Stimulated activated naive CD8-positive, alpha-beta T cell treated with anti-CD3 and anti-CD28 coated beads, Interleukin-15, amount 100 ng/mL, for 72 hours (primary cell): ENCODE results near the gene HOXD9.

Experiments used
- ATAC-seq: fragments of 150-1000 bp; cut with Tn5 transposase; 2 replicates; pipeline ENCODE4 v1.10.0; 2021; ENCODE audit warnings: mild to moderate bottlenecking, moderate library complexity
- DNase-seq, 2 donors: peaks; one replicate each; pipeline ENCODE4 v3.0.0; 2021 to 2022
- H3K27ac Mint-ChIP-seq, 2 donors: one replicate each; pipeline ENCODE4 v1.8.0; 2022; ENCODE audit warnings: mild to moderate bottlenecking in 2 of 2, mixed read lengths in 2 of 2, moderate library complexity in 2 of 2
- H3K27me3 Mint-ChIP-seq: one replicate; pipeline ENCODE4 v1.8.0; 2022; ENCODE audit warnings: mixed read lengths
- H3K4me1 Mint-ChIP-seq: one replicate; pipeline ENCODE4 v1.8.0; 2022; ENCODE audit warnings: mild to moderate bottlenecking, mixed read lengths
- H3K4me3 Mint-ChIP-seq, 2 donors: one replicate each; pipeline ENCODE4 v1.8.0; 2022; ENCODE audit warnings: mild to moderate bottlenecking in 2 of 2, mixed read lengths in 2 of 2, moderate library complexity in 1 of 2
- H3K9me3 Mint-ChIP-seq, 2 donors: one replicate each; pipeline ENCODE4 v1.8.0; 2022; ENCODE audit warnings: mixed read lengths in 2 of 2

HOXD9 gene

DNA sequence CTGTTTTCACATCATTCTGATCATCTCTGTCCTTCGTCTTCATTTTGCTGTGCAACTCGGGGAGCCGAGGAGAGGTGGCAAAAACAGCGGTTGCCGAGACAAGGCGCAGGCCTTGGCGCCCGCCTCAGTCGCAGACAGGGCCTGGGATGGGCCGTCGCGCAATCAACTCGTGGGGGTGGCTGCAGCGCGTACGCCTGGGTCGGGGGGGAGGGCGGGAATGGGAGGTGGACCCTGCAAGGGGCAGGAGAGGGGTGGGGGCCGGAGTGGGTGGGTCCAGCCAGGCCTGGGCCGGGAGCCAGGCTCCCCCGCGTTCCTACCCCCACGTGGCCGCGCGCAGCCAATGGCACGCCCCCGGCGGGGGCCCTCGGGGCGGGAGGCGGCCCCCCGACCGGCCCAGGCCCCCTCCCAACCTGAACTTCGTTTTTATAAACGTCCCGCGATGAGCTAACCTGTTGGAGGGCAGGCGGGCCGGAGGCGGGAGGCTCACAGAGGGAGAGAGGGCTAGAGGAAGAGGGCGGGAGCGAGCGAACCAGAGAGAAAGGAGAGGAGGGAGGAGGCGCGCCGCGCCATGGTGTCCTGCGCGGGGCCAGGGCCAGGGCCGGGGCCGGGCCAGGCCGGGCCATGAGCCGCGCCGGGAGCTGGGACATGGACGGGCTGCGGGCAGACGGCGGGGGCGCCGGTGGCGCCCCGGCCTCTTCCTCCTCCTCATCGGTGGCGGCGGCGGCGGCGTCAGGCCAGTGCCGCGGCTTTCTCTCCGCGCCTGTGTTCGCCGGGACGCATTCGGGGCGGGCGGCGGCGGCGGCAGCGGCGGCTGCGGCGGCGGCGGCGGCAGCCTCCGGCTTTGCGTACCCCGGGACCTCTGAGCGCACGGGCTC lies 30.0 kb upstream of the HOXD9 start, which contains the start of gene HOXD13:
Gene HOXD13 (plus strand): TSS at position 452 of the 875 bp plus-strand sequence. CDS start 170 bp downstream, at position 622.
- ATAC-seq (no peak), DNase-seq (no peak)
- no peaks in the 10 kb centered on the region for H3K9me3 Mint-ChIP-seq
- peak within 1 kb of the TSS in 1 of 2 donors; percentile 75 for H3K27ac Mint-ChIP-seq
- peak within 1 kb of the TSS; percentile 52 to 77 for H3K4me3 Mint-ChIP-seq
- peaks cover 99% of the 10 kb centered on the region for H3K27me3 Mint-ChIP-seq
- H3K4me1 Mint-ChIP-seq: peaks cover 38% of the 10 kb centered on the region

DNA sequence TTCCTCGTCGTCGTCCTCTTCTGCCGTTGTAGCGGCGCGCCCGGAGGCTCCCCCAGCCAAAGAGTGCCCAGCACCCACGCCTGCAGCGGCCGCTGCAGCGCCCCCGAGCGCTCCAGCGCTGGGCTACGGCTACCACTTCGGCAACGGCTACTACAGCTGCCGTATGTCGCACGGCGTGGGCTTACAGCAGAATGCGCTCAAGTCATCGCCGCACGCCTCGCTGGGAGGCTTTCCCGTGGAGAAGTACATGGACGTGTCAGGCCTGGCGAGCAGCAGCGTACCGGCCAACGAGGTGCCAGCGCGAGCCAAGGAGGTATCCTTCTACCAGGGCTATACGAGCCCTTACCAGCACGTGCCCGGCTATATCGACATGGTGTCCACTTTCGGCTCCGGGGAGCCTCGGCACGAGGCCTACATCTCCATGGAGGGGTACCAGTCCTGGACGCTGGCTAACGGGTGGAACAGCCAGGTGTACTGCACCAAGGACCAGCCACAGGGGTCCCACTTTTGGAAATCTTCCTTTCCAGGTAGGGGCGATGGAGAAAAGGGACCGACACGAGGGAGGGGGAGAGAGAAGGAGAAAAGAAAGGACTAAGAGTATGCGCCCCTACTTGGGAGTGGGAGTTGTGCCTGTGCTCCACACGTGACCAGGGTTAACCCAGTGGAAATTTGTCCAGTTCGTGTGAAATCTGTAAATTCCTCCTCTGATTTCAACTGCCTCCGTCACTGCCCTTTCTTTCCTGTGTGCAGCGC lies 29.2 kb upstream of the HOXD9 start:
- no peaks in the 10 kb centered on the region for H3K9me3 Mint-ChIP-seq
- peaks cover 41% of the 10 kb centered on the region for H3K4me1 Mint-ChIP-seq
- H3K27ac Mint-ChIP-seq: no peak overlapping the region
- DNase-seq (no peak), ATAC-seq (no peak)
- peak overlapping the region; percentile 26 to 77 for H3K4me3 Mint-ChIP-seq
- H3K27me3 Mint-ChIP-seq: peaks cover 99% of the 10 kb centered on the region

DNA sequence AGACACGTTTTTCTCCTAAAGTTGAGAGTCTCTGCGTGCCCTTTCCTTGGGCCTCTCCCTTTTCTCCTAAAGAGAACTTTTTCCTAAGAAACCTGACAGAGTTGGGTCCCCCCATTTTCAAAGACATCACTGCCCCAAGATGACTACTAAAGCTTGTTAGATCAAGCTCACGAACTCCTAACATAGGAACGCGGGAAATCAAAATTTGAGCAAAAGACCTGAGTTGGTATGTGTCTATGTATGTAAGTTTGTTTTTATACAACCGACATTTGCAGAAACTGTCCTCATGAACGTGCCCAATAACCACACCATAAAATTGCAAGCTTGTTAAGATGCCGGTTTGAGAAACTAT lies 28.6 kb upstream of the HOXD9 start:
- ATAC-seq: no peak
- Mint-ChIP-seq H3K4me1 (peaks cover 43% of the 10 kb centered on the region), H3K9me3 (no peaks in the 10 kb centered on the region), H3K4me3 (peak overlapping the region in 1 of 2 donors; percentile 47), H3K27ac (no peak overlapping the region), H3K27me3 (peaks cover 99% of the 10 kb centered on the region)
- no peak for DNase-seq

DNA sequence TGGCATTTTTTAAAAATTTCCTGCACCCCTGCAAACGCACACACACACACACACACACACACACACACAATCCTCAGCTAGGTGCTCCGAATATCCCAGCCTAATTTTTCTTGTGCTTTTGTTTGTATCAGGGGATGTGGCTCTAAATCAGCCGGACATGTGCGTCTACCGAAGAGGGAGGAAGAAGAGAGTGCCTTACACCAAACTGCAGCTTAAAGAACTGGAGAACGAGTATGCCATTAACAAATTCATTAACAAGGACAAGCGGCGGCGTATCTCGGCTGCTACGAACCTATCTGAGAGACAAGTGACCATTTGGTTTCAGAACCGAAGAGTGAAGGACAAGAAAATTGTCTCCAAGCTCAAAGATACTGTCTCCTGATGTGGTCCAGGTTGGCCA lies 28.2 kb upstream of the HOXD9 start:
- ATAC-seq: no peak
- no peaks in the 10 kb centered on the region for H3K9me3 Mint-ChIP-seq
- peaks cover 99% of the 10 kb centered on the region for H3K27me3 Mint-ChIP-seq
- no peak for DNase-seq
- no peak overlapping the region for H3K27ac Mint-ChIP-seq
- no peak overlapping the region for H3K4me3 Mint-ChIP-seq
- peaks cover 45% of the 10 kb centered on the region for H3K4me1 Mint-ChIP-seq

DNA sequence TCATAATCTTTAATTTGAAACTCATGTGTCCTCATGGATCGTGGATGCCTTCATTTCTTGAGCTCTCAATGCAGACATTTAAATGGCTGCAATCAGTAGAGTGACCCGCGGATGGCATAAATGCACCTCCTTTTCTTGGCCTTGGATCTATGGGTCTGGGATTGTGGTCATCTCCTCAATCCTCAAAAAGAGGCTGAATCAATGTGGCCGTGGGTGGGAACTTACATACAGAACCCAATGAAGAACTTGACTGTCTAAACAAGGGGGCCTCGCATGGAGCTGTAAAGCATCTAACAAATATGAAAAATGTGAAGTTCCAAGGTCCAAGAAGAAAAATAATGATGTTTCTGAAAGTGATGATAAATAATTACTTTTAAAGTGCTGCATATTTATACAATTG lies 27.1 kb upstream of the HOXD9 start:
- peaks cover 50% of the 10 kb centered on the region for H3K4me1 Mint-ChIP-seq
- DNase-seq (no peak), ATAC-seq (no peak)
- H3K27ac Mint-ChIP-seq: no peak overlapping the region
- H3K27me3 Mint-ChIP-seq: peaks cover 99% of the 10 kb centered on the region
- H3K9me3 Mint-ChIP-seq: no peaks in the 10 kb centered on the region
- no peak overlapping the region for H3K4me3 Mint-ChIP-seq

DNA sequence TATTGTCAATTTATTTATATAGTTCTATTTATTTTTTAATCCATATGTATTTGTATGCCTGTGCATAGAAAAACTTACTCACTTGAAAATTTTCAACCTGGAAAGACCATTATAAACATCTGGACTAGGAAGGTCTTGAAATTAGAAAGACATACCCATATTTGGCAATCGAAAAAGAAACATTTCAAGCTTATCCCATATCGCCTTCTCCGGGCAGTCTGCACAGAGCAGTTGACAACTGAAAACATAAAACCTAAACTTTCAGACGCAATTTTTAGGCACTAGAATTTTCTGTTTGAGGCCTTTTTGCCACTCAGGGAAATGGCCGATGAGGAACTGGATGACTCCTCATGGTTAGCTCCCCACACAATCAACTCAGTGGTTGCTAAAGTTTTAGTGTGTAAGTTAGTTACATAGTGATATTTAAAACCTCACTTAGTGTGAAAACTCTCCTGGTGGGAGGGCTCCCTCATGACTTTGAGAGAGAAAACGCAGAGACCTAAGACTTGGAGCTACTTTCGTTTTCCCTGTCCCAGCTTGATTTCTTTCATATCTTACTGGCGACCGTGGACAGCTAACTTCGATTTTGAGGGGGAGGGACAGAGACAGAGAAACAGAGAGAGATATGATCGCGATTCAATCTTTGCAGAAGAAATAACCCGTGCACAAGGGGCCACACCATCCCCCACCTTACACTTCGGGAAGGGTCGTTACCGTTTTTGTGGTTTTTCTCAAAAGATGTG lies 26.1 kb upstream of the HOXD9 start:
- Mint-ChIP-seq H3K9me3 (no peaks in the 10 kb centered on the region), H3K27ac (no peak overlapping the region), H3K27me3 (peaks cover 99% of the 10 kb centered on the region), H3K4me3 (peak overlapping the region; percentile 70 to 80), H3K4me1 (peaks cover 50% of the 10 kb centered on the region)
- ATAC-seq (no peak), DNase-seq (no peak)

DNA sequence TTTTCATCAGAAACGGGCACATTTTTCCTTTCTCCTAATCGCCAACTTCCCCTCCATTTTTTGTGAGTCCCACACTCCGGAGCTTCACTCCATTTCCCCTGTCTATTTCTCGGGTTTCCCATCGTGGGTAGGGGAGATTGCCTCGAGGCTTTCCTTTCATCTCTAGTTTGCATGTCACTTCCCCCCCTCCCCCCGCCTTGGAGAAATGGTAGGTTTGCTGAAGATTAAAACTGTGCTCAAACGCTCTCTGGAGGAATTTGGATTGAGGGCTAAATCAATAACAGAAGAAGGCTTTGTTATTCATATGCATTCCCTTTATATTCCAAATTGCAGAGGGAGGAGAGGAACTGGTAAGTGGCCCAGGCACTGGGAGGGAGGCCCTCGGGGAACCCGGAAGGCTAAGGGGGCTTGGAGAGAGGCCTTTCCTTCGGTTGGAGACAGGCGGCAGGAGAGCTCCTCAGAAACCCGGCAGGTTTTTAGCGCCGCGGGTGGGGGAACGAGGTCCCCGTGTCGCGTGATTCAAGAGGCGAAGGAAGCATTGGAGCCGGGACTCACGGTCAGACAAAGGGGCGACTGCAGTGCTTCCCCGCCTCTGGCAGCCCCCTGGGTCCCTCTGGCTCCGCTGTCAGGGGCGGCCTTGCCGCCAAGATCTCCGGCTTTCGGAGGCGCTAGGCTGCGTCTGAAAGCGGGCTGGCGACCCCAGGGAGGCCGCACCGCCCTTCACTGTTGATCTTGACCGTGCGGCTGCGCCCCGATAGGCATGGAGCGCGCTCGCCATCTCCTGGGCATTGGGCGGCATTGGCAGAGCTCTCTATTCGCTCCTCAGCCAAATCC lies 25.3 kb upstream of the HOXD9 start:
- Mint-ChIP-seq H3K9me3 (no peaks in the 10 kb centered on the region), H3K4me3 (peak overlapping the region; percentile 70 to 80), H3K27me3 (peaks cover 99% of the 10 kb centered on the region), H3K27ac (no peak overlapping the region), H3K4me1 (peaks cover 44% of the 10 kb centered on the region)
- DNase-seq (peak; percentile 65 to 71), ATAC-seq (peak; percentile 86)

DNA sequence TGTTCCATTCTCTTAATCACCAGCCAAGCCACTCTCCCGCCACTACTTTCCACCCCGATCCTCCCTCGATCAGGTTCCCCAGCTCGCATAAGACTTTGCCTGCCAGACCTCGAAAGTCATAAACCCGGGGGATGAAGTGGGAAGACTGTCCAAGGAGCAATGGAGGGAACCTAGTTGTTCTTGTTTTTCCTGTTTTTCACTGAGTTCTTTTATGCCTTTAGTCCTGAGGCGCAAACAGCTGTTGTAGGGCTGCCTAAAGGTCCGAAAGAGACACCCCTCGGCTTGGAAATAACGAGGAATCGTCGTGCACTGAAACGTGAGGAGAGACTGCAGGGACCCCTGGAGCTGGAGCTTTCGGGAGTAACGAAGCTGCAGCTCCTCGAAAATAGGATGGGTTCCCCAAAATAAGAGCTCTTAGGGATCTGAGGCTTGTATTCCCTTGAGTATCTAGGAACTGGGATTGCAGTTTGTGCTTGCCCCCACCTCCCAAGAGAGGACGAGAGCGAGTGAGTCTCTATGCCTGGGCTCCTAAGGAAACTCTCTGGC lies 24.6 kb upstream of the HOXD9 start:
- H3K27ac Mint-ChIP-seq: peak overlapping the region in 1 of 2 donors; percentile 80
- DNase-seq (no peak), ATAC-seq (no peak)
- peak overlapping the region; percentile 70 to 80 for H3K4me3 Mint-ChIP-seq
- peaks cover 100% of the 10 kb centered on the region for H3K27me3 Mint-ChIP-seq
- H3K9me3 Mint-ChIP-seq: no peaks in the 10 kb centered on the region
- peaks cover 43% of the 10 kb centered on the region for H3K4me1 Mint-ChIP-seq

DNA sequence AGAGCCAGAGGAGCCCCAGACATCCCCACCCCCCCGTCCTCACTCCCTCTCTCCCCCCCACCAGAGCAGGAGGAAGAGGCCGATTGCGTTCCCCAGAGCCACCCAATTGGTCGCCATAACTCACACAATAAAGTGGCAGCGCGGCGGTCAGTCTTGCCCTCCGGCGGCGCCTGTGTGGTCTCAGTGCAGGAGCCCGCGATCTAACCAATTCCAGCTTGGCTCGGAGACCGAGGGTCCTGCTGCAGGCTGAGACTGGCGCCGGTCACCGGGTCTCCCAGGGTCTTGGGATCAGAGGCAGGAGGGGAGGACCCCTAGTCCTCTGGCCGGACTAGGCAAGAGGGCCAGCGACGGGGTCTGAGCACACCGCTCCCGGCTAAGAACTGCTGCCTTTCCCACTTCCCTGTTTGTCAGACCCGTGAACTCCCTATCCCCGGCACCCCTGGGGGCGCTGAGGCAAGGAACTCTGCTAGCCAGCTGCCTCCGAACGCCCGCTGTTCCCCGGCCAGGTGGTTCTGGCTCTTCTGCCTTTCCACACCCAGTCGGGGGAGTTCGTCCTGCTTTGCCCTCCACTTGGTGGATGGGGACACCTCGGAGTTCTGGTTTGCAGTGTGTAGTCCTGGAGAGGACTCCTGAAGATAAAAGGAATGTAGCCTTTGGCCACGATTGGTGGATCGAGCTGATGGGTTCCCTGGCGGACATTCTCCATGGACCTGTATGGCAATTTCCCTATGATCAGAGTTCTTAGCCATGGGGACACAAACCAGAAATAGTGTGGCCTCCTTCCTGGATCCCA lies 24.0 kb upstream of the HOXD9 start:
- no peak overlapping the region for H3K4me3 Mint-ChIP-seq
- peaks cover 100% of the 10 kb centered on the region for H3K27me3 Mint-ChIP-seq
- H3K27ac Mint-ChIP-seq: no peak overlapping the region

DNA sequence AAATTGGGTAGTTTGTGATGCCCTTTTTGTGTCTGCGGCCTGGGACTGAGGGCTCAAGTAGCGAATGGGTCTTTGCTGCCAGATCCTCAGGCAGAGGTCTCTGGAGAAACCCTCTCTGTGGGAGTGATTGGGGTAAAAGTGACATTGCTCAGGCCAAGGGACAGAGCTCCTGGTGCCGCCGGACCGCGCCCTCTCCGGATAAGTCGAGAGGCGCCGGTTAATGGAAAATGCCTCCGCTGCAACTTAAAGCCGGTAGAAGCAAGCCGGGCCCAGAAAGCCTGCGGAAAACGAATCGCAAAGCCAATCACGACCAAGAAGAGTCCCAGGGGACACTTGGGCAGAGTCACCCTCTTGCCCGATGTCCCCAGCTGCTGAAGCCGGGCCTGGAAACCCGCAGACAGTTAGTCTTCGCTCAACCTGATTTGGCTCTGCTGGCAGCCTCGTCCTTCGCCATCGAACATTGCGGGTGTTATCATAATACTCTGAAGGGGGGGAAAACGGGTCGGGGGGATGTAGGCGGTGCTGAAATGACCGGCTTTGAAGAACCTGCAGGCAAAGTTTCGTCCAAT lies 23.3 kb upstream of the HOXD9 start:
- peaks cover 37% of the 10 kb centered on the region for H3K4me1 Mint-ChIP-seq
- no peaks in the 10 kb centered on the region for H3K9me3 Mint-ChIP-seq
- no peak overlapping the region for H3K4me3 Mint-ChIP-seq
- peaks cover 100% of the 10 kb centered on the region for H3K27me3 Mint-ChIP-seq
- DNase-seq: no peak
- peak overlapping the region in 1 of 2 donors; percentile 27 for H3K27ac Mint-ChIP-seq
- ATAC-seq: no peak

More for the DNA sequence above, 24.0 kb upstream of the HOXD9 start:
- Mint-ChIP-seq H3K4me1 (peaks cover 36% of the 10 kb centered on the region), H3K9me3 (no peaks in the 10 kb centered on the region)
- ATAC-seq (no peak), DNase-seq (peak in 1 of 2 donors; percentile 5)

DNA sequence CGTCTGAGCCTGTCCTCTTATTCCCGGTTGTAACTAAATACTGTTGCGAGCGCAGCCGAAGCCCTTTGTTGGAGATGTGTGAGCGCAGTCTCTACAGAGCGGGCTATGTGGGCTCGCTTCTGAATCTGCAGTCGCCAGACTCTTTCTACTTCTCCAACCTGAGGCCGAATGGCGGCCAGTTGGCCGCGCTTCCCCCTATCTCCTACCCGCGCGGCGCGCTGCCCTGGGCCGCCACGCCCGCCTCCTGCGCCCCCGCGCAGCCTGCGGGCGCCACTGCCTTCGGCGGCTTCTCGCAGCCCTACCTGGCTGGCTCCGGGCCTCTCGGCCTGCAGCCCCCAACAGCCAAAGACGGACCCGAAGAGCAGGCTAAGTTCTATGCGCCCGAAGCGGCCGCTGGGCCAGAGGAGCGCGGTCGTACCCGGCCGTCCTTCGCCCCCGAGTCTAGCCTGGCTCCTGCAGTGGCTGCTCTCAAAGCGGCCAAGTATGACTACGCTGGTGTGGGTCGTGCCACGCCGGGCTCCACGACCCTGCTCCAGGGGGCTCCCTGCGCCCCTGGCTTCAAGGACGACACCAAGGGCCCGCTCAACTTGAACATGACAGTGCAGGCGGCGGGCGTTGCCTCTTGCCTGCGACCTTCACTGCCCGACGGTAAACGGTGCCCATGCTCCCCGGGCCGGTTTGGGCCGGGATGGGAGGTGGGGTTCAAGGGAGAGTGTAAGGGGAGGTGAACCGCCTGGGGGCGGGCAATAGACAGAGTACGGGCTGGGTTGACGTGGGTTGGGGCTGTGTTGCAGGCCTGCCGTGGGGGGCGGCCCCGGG lies 22.6 kb upstream of the HOXD9 start, which contains the start of gene HOXD12:
Gene HOXD12 (plus strand): TSS at position 68 of the 819 bp plus-strand sequence. CDS start 7 bp downstream, at position 75.
- Mint-ChIP-seq H3K27me3 (peaks cover 100% of the 10 kb centered on the region), H3K4me1 (peaks cover 44% of the 10 kb centered on the region), H3K27ac (peak within 1 kb of the TSS in 1 of 2 donors; percentile 27), H3K4me3 (no peak within 1 kb of the TSS), H3K9me3 (no peaks in the 10 kb centered on the region)
- peak in 1 of 2 donors; percentile 8 for DNase-seq
- ATAC-seq: no peak

DNA sequence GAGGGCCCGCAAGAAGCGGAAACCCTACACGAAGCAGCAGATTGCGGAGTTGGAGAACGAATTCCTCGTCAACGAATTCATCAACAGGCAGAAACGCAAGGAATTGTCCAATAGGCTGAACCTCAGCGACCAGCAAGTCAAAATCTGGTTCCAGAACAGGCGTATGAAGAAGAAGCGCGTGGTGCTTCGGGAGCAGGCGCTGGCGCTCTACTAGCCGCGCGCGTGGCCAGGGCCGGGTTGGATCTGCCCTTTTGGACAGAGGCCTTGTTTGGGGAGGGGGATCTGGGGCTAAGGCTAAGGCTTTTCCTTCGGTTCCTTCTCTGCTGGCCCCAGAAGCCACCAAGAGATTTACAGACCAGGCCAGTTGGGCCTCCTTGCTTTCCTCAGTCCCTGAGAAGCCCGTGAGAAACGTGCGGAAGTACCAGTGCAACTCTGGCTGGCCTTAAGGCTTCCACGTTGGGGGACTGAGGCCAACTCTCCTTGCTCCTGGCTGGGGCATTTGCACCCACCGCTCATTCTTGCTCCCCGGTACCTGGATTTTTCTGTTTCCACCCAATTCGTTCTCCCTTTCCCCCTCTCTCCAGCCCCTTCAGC lies 21.9 kb upstream of the HOXD9 start:
- DNase-seq (peak in 1 of 2 donors; percentile 7), ATAC-seq (no peak)
- Mint-ChIP-seq H3K9me3 (no peaks in the 10 kb centered on the region), H3K27me3 (peaks cover 100% of the 10 kb centered on the region), H3K27ac (no peak overlapping the region), H3K4me3 (no peak overlapping the region), H3K4me1 (peaks cover 51% of the 10 kb centered on the region)
